Measurements from ENCODE around the gene LILRA6.

DNA sequence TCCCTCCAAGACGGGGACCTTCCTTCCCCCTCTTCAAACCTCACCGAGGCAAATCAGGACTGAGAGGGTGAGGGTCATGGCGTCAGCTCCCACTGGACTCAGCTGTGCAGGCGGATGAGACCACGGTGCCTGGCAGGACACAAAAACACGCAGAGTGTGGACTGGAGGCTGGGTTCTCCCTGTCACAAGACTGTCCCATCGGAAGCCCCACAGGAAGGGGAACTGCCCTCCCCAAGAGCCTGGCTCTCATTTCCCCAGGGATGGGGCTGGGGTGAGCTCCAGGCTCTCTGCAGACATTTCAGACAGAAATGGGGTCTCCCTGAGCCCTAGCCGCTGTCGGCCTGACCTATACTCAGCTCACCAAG is 14.5 kb upstream of the LILRA6 start, which contains the start of gene LILRB5:
- TF ChIP-seq POLR2AphosphoS5 (IDR thresholded peaks at IDR 0.05; ENCODE audit: low read depth, low read length) (no peak), POLR2A (IDR thresholded peaks at IDR 0.05; ENCODE audit: borderline replicate concordance, extremely low read depth, insufficient read depth, insufficient read length) (no peak), CBX3 (IDR thresholded peaks at IDR 0.05; ENCODE audit: low read depth) (no peak), EZH2phosphoT487 (IDR thresholded peaks at IDR 0.05; ENCODE audit: borderline replicate concordance) (no peak), RAD21 (IDR thresholded peaks at IDR 0.05; ENCODE audit: low read depth) (no peak)
- TF ChIP-seq, protein P1, sequence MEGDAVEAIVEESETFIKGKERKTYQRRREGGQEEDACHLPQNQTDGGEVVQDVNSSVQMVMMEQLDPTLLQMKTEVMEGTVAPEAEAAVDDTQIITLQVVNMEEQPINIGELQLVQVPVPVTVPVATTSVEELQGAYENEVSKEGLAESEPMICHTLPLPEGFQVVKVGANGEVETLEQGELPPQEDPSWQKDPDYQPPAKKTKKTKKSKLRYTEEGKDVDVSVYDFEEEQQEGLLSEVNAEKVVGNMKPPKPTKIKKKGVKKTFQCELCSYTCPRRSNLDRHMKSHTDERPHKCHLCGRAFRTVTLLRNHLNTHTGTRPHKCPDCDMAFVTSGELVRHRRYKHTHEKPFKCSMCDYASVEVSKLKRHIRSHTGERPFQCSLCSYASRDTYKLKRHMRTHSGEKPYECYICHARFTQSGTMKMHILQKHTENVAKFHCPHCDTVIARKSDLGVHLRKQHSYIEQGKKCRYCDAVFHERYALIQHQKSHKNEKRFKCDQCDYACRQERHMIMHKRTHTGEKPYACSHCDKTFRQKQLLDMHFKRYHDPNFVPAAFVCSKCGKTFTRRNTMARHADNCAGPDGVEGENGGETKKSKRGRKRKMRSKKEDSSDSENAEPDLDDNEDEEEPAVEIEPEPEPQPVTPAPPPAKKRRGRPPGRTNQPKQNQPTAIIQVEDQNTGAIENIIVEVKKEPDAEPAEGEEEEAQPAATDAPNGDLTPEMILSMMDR (IDR thresholded peaks at IDR 0.05 in 2 of 3, conservative IDR thresholded peaks at IDR 0.05 in 1 of 3; ENCODE audit: borderline replicate concordance in 1 of 3, insufficient read depth in 1 of 3, low read depth in 2 of 3, low read length in 2 of 3), result no peak
- TF ChIP-seq, protein P2, sequence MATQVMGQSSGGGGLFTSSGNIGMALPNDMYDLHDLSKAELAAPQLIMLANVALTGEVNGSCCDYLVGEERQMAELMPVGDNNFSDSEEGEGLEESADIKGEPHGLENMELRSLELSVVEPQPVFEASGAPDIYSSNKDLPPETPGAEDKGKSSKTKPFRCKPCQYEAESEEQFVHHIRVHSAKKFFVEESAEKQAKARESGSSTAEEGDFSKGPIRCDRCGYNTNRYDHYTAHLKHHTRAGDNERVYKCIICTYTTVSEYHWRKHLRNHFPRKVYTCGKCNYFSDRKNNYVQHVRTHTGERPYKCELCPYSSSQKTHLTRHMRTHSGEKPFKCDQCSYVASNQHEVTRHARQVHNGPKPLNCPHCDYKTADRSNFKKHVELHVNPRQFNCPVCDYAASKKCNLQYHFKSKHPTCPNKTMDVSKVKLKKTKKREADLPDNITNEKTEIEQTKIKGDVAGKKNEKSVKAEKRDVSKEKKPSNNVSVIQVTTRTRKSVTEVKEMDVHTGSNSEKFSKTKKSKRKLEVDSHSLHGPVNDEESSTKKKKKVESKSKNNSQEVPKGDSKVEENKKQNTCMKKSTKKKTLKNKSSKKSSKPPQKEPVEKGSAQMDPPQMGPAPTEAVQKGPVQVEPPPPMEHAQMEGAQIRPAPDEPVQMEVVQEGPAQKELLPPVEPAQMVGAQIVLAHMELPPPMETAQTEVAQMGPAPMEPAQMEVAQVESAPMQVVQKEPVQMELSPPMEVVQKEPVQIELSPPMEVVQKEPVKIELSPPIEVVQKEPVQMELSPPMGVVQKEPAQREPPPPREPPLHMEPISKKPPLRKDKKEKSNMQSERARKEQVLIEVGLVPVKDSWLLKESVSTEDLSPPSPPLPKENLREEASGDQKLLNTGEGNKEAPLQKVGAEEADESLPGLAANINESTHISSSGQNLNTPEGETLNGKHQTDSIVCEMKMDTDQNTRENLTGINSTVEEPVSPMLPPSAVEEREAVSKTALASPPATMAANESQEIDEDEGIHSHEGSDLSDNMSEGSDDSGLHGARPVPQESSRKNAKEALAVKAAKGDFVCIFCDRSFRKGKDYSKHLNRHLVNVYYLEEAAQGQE (IDR thresholded peaks at IDR 0.05; ENCODE audit: low read depth), result no peak

Data from HCT116 (cell line).